ENCODE measurements around the gene P2RY6. TPM values are rescaled to one million over a fixed set of nuclear protein-coding genes. Genes with fewer than 3 reads are reported as not detected.

Gene P2RY6
- total and polyA plus RNA-seq, 10 of the 15 experiments (the other 5 are each of a cell fraction or from before 2014, with no cell fraction given): 0.05 to 0.90 (median 0.22) TPM; not detected in 4

DNA sequence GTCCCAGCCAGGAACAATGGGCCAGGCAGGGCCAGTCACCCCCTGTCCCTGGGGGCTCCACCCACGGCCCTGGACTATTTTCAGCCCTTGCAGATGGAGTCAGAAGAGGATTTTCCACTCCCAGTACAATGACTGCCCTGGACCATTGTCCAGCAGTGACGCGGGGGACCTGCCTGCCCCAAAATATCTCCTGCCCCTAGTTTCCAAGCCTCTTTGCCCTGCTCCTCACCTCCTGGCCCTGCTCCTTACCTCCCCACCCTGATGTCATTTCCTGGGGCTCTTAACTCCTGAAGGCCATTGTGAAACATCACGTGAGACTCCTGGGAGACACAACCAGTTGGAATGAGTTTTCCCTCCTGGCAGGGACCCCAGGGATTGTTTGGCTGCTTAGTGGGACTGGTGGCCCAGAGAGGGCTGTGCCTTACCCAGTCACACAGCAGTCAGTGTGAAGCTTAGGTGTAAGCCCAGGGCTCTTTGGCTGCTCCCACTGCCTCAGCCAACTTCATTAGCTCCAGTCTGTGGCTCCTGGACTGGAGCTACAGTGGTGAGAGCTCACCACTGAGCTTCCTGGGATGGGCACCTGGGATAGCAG lies 31.9 kb upstream of the P2RY6 start:
- RAD21 ChIA-PET (ENCODE audit: unreplicated experiment): interaction anchor here (1.4 to 9.3 kb wide), 3 partner anchors 49 to 95 kb away, joined by 4 to 115 read pairs (median 7); no protein-coding TSS in a partner anchor
- BruUV-seq (replicated peaks): no TSS peak
- no peak overlapping the region for H3K4me3 ChIP-seq
- intact Hi-C loops (cut with micrococcal nuclease; ENCODE audit: unreplicated experiment) (no loop called here), in situ Hi-C loops (cut with MboI) (loop anchor here (5.0 kb wide), 1 partner anchor 413 kb away; no protein-coding TSS in a partner anchor)
- no peaks in the 10 kb centered on the region for H4K20me1 ChIP-seq (ENCODE audit: control insufficient read depth, insufficient read depth)
- CTCF ChIA-PET: interaction anchor here (0.6 to 8.3 kb wide), 4 partner anchors 53 to 409 kb away, joined by 3 to 96 read pairs (median 32); no protein-coding TSS in a partner anchor
- 43% methylated on average over 4 of the region's 4 CpGs for WGBS (ENCODE audit: insufficient coverage, insufficient replicate concordance, low lambda C conversion rate, missing lambda C conversion rate)
- H3K27ac ChIP-seq (ENCODE audit: control insufficient read depth, insufficient read depth): no peak overlapping the region
- TF ChIP-seq RELA (IDR thresholded peaks at IDR 0.05; ENCODE audit: borderline replicate concordance, partially characterized antibody) (no peak), NR2C2 (IDR thresholded peaks at IDR 0.05; ENCODE audit: borderline replicate concordance, control insufficient read depth, insufficient read length, low read depth) (no peak), TCF3 (IDR thresholded peaks at IDR 0.05; ENCODE audit: borderline replicate concordance, insufficient read depth, low read depth, low read length) (no peak), SUPT20H (IDR thresholded peaks at IDR 0.05; ENCODE audit: borderline replicate concordance, control insufficient read depth, low read depth, low read length) (no peak), MYB (IDR thresholded peaks at IDR 0.05; ENCODE audit: borderline replicate concordance, low read depth, low read length) (no peak), KLF5 (IDR thresholded peaks at IDR 0.05; ENCODE audit: partially characterized antibody) (no peak)
- DNase-seq (ENCODE audit: low read depth, low spot score) (no peak), ATAC-seq (no peak), FAIRE-seq (no peak)
- H3K4me2 ChIP-seq (ENCODE audit: control insufficient read depth, insufficient read depth): no peak overlapping the region
- H2AFZ ChIP-seq (ENCODE audit: control insufficient read depth, low read depth, low read length): no peak overlapping the region
- POLR2A ChIA-PET: no interaction called here
- no peaks in the 10 kb centered on the region for H3K9me3 ChIP-seq (replicated peaks; ENCODE audit: control insufficient read depth, insufficient read depth, low read length)
- H3K36me3 ChIP-seq (ENCODE audit: control insufficient read depth in 2 of 2, insufficient read depth in 2 of 2, low read length in 1 of 2): no peaks in the 10 kb centered on the region
- H3K79me2 ChIP-seq (ENCODE audit: control insufficient read depth, insufficient read depth, low read length): no peaks in the 10 kb centered on the region
- H3K27me3 ChIP-seq (replicated peaks in 1 of 2; ENCODE audit: control insufficient read depth in 2 of 2, insufficient read depth in 2 of 2, low read length in 1 of 2): no peaks in the 10 kb centered on the region
- peaks cover 18% of the 10 kb centered on the region for H3K4me1 ChIP-seq (ENCODE audit: control insufficient read depth, insufficient read depth, low read length)
- SMC1A ChIA-PET (ENCODE audit: uncharacterized antibody, unreplicated experiment): interaction anchor here (0.9 to 11.9 kb wide), 3 partner anchors 47 to 431 kb away, joined by 3 to 188 read pairs (median 3); no protein-coding TSS in a partner anchor
- H3K9ac ChIP-seq (ENCODE audit: control insufficient read depth, insufficient read depth, low read length): no peak overlapping the region
